Stimulated activated naive CD4-positive, alpha-beta T cell treated with Interleukin-2 at 50 U/mL for 16 hours (primary cell): ENCODE data around the gene LRP6.
A peak's percentile ranks its signal among the peaks of the same experiment; 100 is the strongest.

ENCODE experiments used
- DNase-seq: peaks from one replicate; lab custom pipeline; 2025; lab: John Stamatoyannopoulos, UW

The LRP6 gene

GRCh38 chr12:12072064-12072760, 194.6 kb downstream of the LRP6 start:
- DNase-seq: peak; percentile 21

- no peak for DNase-seq
These were observed 195.9 kb downstream of the LRP6 start, which contains the start of gene BCL2L14 for GRCh38 chr12:12070674-12071656. Gene BCL2L14, plus strand, starts transcription at chr12:12070939. Its CDS starts 8,367 bp downstream, at chr12:12079306.

GRCh38 chr12:12069821-12070548, 196.9 kb downstream of the LRP6 start:
- DNase-seq: no peak

GRCh38 chr12:12068751-12069150, 198.1 kb downstream of the LRP6 start:
- DNase-seq: no peak
